SK-N-SH (cell line): Measurements from ENCODE around the gene SNX9. TPM values are rescaled to one million over a fixed set of nuclear protein-coding genes. Genes with fewer than 3 reads are reported as not detected.

ENCODE experiments used
- CTCF ChIA-PET: fragments of 300-600, 350-600 bp; formaldehyde crosslinking; extraction: SDS; loops from one replicate; lab custom pipeline; 2021; lab: Yijun Ruan, JAX
- POLR2A ChIA-PET: fragments of 350-600 bp; sonication (Branson Sonifier 250); formaldehyde crosslinking; extraction: SDS; loops from one replicate; lab custom pipeline; 2020; ENCODE audit warnings: antibody characterized with exemption, inconsistent platforms; lab: Yijun Ruan, JAX
- DNase-seq: peaks from one replicate; pipeline ENCODE4 v3.0.0; 2012
- H2AFZ ChIP-seq: fragments of 200-600 bp; sonication (generic); 2 replicates; pipeline ENCODE4 v1.8.1; 2016; ENCODE audit warnings: antibody characterized with exemption, mild to moderate bottlenecking, low read depth
- H3F3A ChIP-seq: fragments of 200-600 bp; sonication (generic); replicated peaks from 2 replicates; pipeline ENCODE3; 2016; ENCODE audit warnings: antibody characterized with exemption, mild to moderate bottlenecking; ENCODE audit not compliant: insufficient read depth
- H3K27ac ChIP-seq, 2 experiments: fragments of 200-500 bp in 1 of 2; fragments of 200-600 bp in 1 of 2; sonication (Bioruptor generic) in 1 of 2; sonication (generic), shearing (Covaris generic) in 1 of 2; 2 replicates each; pipeline versions ENCODE4 v1.5.1 to v1.6.1; 2014 to 2016; ENCODE audit warnings: low read depth in 2 of 2, inconsistent platforms in 1 of 2, low read length in 1 of 2, mild to moderate bottlenecking in 1 of 2, mixed read lengths in 1 of 2
- H3K27me3 ChIP-seq: fragments of 200-600 bp; sonication (generic), shearing (Covaris generic); 2 replicates; pipeline ENCODE4 v1.6.1; 2016; ENCODE audit warnings: mixed run types; ENCODE audit not compliant: insufficient read depth
- H3K36me3 ChIP-seq, 2 experiments: fragments of 200-500 bp in 1 of 2; fragments of 200-600 bp in 1 of 2; sonication (Bioruptor generic) in 1 of 2; sonication (generic) in 1 of 2; replicated peaks in 1 of 2; 2 replicates each; pipeline versions ENCODE3 to v1.5.1; 2014 to 2016; ENCODE audit warnings: low read length in 1 of 2, mild to moderate bottlenecking in 1 of 2; ENCODE audit not compliant: insufficient read depth in 2 of 2, control insufficient read depth in 1 of 2
- H3K4me1 ChIP-seq, 2 experiments: fragments of 200-500 bp in 1 of 2; fragments of 200-600 bp in 1 of 2; sonication (Bioruptor generic) in 1 of 2; sonication (generic), shearing (Covaris generic) in 1 of 2; 2 replicates each; pipeline versions ENCODE4 v1.5.1 to v1.6.1; 2014 to 2016; ENCODE audit warnings: low read depth in 1 of 2, low read length in 1 of 2, mixed run types in 1 of 2; ENCODE audit not compliant: insufficient read depth in 2 of 2, control insufficient read depth in 1 of 2
- H3K4me2 ChIP-seq: fragments of 200-600 bp; sonication (generic), shearing (Covaris generic); 2 replicates; pipeline ENCODE4 v1.6.1; 2017; ENCODE audit warnings: mixed run types
- H3K4me3 ChIP-seq, 2 experiments: fragments of 200-500 bp in 1 of 2; fragments of 200-600 bp in 1 of 2; sonication (Bioruptor generic) in 1 of 2; sonication (generic), shearing (Covaris generic) in 1 of 2; 2 replicates each; pipeline versions ENCODE4 v1.5.1 to v1.8.1; 2014 to 2016; ENCODE audit warnings: low read depth in 2 of 2, inconsistent platforms in 1 of 2, low read length in 1 of 2, mild to moderate bottlenecking in 1 of 2, mixed read lengths in 1 of 2, moderate library complexity in 1 of 2
- H3K79me2 ChIP-seq: fragments of 200-600 bp; sonication (generic); 2 replicates; pipeline ENCODE4 v1.8.1; 2017; ENCODE audit warnings: mild to moderate bottlenecking; ENCODE audit not compliant: insufficient read depth
- H3K9ac ChIP-seq: fragments of 200-600 bp; sonication (generic); 2 replicates; pipeline ENCODE4 v1.6.1; 2017; ENCODE audit warnings: mixed run types
- H3K9me2 ChIP-seq: fragments of 200-600 bp; sonication (generic); 2 replicates; pipeline ENCODE4 v1.6.1; 2017; ENCODE audit warnings: mixed run types
- H3K9me3 ChIP-seq: fragments of 200-600 bp; sonication (generic); 2 replicates; pipeline ENCODE4 v1.6.1; 2017; ENCODE audit warnings: mixed run types, mild to moderate bottlenecking, moderate library complexity
- H4K20me1 ChIP-seq: fragments of 200-600 bp; sonication (generic); 2 replicates; pipeline ENCODE4 v1.6.1; 2017; ENCODE audit warnings: mild to moderate bottlenecking, mixed run types; ENCODE audit not compliant: insufficient read depth
- CTCF ChIP-seq: fragments of 200-600 bp; sonication (generic); IDR thresholded peaks from 2 replicates; pipeline ENCODE4 v1.6.1; 2017; ENCODE audit warnings: antibody characterized with exemption, mild to moderate bottlenecking, moderate library complexity
- ELF1 ChIP-seq: IDR thresholded peaks from 2 replicates; pipeline ENCODE4 v1.4.0; 2012
- EP300 ChIP-seq, 2 experiments: IDR thresholded peaks; 2 replicates each; pipeline versions ENCODE4 v1.4.0 to v1.6.1; 2012; ENCODE audit warnings: borderline replicate concordance in 1 of 2, low read depth in 1 of 2, low read length in 1 of 2
- FOSL2 ChIP-seq: IDR thresholded peaks from 2 replicates; pipeline ENCODE4 v1.4.0; 2012; ENCODE audit warnings: low read depth, mild to moderate bottlenecking, moderate library complexity, borderline replicate concordance
- FOXM1 ChIP-seq: IDR thresholded peaks from 2 replicates; pipeline ENCODE4 v1.4.0; 2012; ENCODE audit warnings: low read depth, mild to moderate bottlenecking
- JUND ChIP-seq: IDR thresholded peaks from 2 replicates; pipeline ENCODE4 v1.4.0; 2012
- MEF2A ChIP-seq: IDR thresholded peaks from 2 replicates; pipeline ENCODE4 v1.4.0; 2012; ENCODE audit warnings: low read depth, borderline replicate concordance
- NFIC ChIP-seq: IDR thresholded peaks from 2 replicates; pipeline ENCODE4 v1.4.0; 2012; ENCODE audit warnings: borderline replicate concordance
- PBX3 ChIP-seq: IDR thresholded peaks from 2 replicates; pipeline ENCODE4; 2012
- POLR2AphosphoS5 ChIP-seq: IDR thresholded peaks from 2 replicates; pipeline ENCODE4 v1.6.1; 2012; ENCODE audit warnings: low read depth, low read length
- RFX5 ChIP-seq: IDR thresholded peaks from 2 replicates; pipeline ENCODE4 v1.6.1; 2012; ENCODE audit warnings: mild to moderate bottlenecking, improper control_type of control experiment, low read length
- RXRA ChIP-seq: IDR thresholded peaks from 2 replicates; pipeline ENCODE4 v1.4.0; 2012; ENCODE audit warnings: low read depth, mild to moderate bottlenecking, borderline replicate concordance
- SIN3A ChIP-seq: IDR thresholded peaks from 2 replicates; pipeline ENCODE4 v1.6.1; 2012; ENCODE audit warnings: low read depth, mild to moderate bottlenecking, low read length, moderate library complexity, borderline replicate concordance
- TAF1 ChIP-seq: IDR thresholded peaks from 2 replicates; pipeline ENCODE4 v1.6.1; 2012; ENCODE audit warnings: low read depth, mild to moderate bottlenecking, low read length, moderate library complexity, borderline replicate concordance
- TCF12 ChIP-seq: IDR thresholded peaks from 2 replicates; pipeline ENCODE4 v1.4.0; 2012
- TEAD4 ChIP-seq: IDR thresholded peaks from 2 replicates; pipeline ENCODE4 v1.4.0; 2012; ENCODE audit warnings: mild to moderate bottlenecking, borderline replicate concordance; ENCODE audit not compliant: insufficient read depth
- USF2 ChIP-seq: fragments of 150-350 bp; IDR thresholded peaks from 2 replicates; pipeline ENCODE4 v1.6.1; 2017; ENCODE audit warnings: antibody characterized with exemption, low read length, low read depth, borderline replicate concordance
- YY1 ChIP-seq: IDR thresholded peaks from 2 replicates; pipeline ENCODE4 v1.4.0; 2012; ENCODE audit warnings: low read depth, mild to moderate bottlenecking
- ZBTB33 ChIP-seq: IDR thresholded peaks from 2 replicates; pipeline ENCODE4 v1.4.0; 2012; ENCODE audit warnings: low read depth, borderline replicate concordance
- WGBS: methylation state at CpG from one replicate; pipeline ENCODE4 v1.1.6; 2017; ENCODE audit warnings: low lambda C conversion rate; 5-methylcytosine and 5-hydroxymethylcytosine counted together
- polyA plus RNA-seq, 3 experiments: library from polyadenylated mRNA; depleted of rRNA; stranded (reverse); fragments of >200 nt; gene quantifications; 2 replicates each; pipeline ENCODE4 v1.2.3, GENCODE V29; 2012

Gene SNX9
- polyA plus RNA-seq, 1 of the 3 experiments (the other 2 are of a cell fraction): 31.6 TPM

GRCh38 chr6:157804448-157805327 lies 18.4 kb upstream of the SNX9 start:
- no peaks in the 10 kb centered on the region for H3F3A ChIP-seq
- no peak overlapping the region for H3K27ac ChIP-seq
- no peaks in the 10 kb centered on the region for H3K9me2 ChIP-seq
- H3K4me2 ChIP-seq: no peak overlapping the region
- no peaks in the 10 kb centered on the region for H3K27me3 ChIP-seq
- H3K4me3 ChIP-seq: no peak overlapping the region
- no peak for DNase-seq
- H3K36me3 ChIP-seq: no peaks in the 10 kb centered on the region
- no peaks in the 10 kb centered on the region for H3K79me2 ChIP-seq
- TF ChIP-seq YY1 (no peak), FOSL2 (no peak), JUND (no peak), RXRA (no peak), PBX3 (no peak), MEF2A (no peak), FOXM1 (no peak), TCF12 (no peak), RFX5 (no peak), TEAD4 (no peak), EP300 (IDR thresholded peaks at IDR 0.05; ENCODE audit: borderline replicate concordance in 1 of 2, low read depth in 1 of 2, low read length in 1 of 2) (no peak), USF2 (no peak), NFIC (no peak)
- H3K4me1 ChIP-seq: no peaks in the 10 kb centered on the region
- no peak overlapping the region for H3K9ac ChIP-seq
- CTCF ChIA-PET: interaction anchor here (2.4 kb wide), 1 partner anchor 48 kb away, joined by 13 read pairs; no protein-coding TSS in a partner anchor
- WGBS: 88% methylated on average over 11 of the region's 11 CpGs
- H4K20me1 ChIP-seq: no peaks in the 10 kb centered on the region
- no peaks in the 10 kb centered on the region for H3K9me3 ChIP-seq
- POLR2A ChIA-PET: no interaction called here
- H2AFZ ChIP-seq: no peak overlapping the region

GRCh38 chr6:157806131-157806855 lies 16.8 kb upstream of the SNX9 start:
- 48% methylated on average over 3 of the region's 3 CpGs for WGBS
- no peaks in the 10 kb centered on the region for H3K4me1 ChIP-seq
- TF ChIP-seq YY1 (no peak), CTCF (no peak), RXRA (no peak), POLR2AphosphoS5 (no peak), SIN3A (no peak), JUND (no peak), NFIC (no peak), ZBTB33 (no peak), FOSL2 (no peak), TCF12 (no peak), ELF1 (no peak), TAF1 (no peak)

More at GRCh38 chr6:157806131-157806855, 16.8 kb upstream of the SNX9 start:
- ChIA-PET POLR2A (no interaction called here), CTCF (interaction anchor here (2.4 kb wide), 1 partner anchor 50 kb away, joined by 13 read pairs; no protein-coding TSS in a partner anchor)
- Histone ChIP-seq H3K27me3 (no peaks in the 10 kb centered on the region), H3K9me3 (no peaks in the 10 kb centered on the region), H4K20me1 (no peaks in the 10 kb centered on the region), H3K4me2 (no peak overlapping the region), H3K4me3 (no peak overlapping the region), H3K27ac (no peak overlapping the region), H3K9me2 (no peaks in the 10 kb centered on the region), H3K36me3 (no peaks in the 10 kb centered on the region), H3F3A (no peaks in the 10 kb centered on the region), H3K9ac (no peak overlapping the region), H3K79me2 (no peaks in the 10 kb centered on the region), H2AFZ (no peak overlapping the region)
- DNase-seq: no peak
